Astrocyte (in vitro differentiated cells and primary cell): ENCODE results near the gene OR2S2. TPM values are rescaled to one million over a fixed set of nuclear protein-coding genes. Genes with fewer than 3 reads are reported as not detected.

ENCODE experiments used
- DNase-seq: peaks from one replicate; pipeline ENCODE4 v3.0.0-alpha.2; 2010; ENCODE audit warnings: low read depth
- FAIRE-seq: peaks from 2 replicates; lab custom pipeline; 2011; peaks lifted over from hg19 to GRCh38; lab: Jason Lieb, UNC
- H2AFZ ChIP-seq: 2 replicates; pipeline ENCODE4 v1.6.0; 2012; ENCODE audit warnings: low read depth, low read length, inconsistent platforms
- H3K27ac ChIP-seq: 2 replicates; pipeline ENCODE4 v1.5.1; 2011; ENCODE audit warnings: low read depth, low read length, inconsistent platforms
- H3K27me3 ChIP-seq: 2 replicates; pipeline ENCODE4 v1.6.0; 2011; ENCODE audit warnings: low read length, inconsistent platforms; ENCODE audit not compliant: insufficient read depth
- H3K36me3 ChIP-seq: 2 replicates; pipeline ENCODE4 v1.5.1; 2011; ENCODE audit warnings: low read length, inconsistent platforms; ENCODE audit not compliant: insufficient read depth
- H3K4me1 ChIP-seq: 2 replicates; pipeline ENCODE4 v1.5.1; 2011; ENCODE audit warnings: low read length, inconsistent platforms; ENCODE audit not compliant: insufficient read depth
- H3K4me2 ChIP-seq: 2 replicates; pipeline ENCODE4 v1.6.0; 2012; ENCODE audit warnings: low read length, inconsistent platforms
- H3K4me3 ChIP-seq: 2 replicates; pipeline ENCODE4 v1.5.1; 2011; ENCODE audit warnings: low read depth, mild to moderate bottlenecking, low read length, inconsistent platforms; ENCODE audit not compliant: insufficient read depth
- H3K79me2 ChIP-seq: 2 replicates; pipeline ENCODE4 v1.6.0; 2012; ENCODE audit warnings: mild to moderate bottlenecking, low read length, inconsistent platforms; ENCODE audit not compliant: insufficient read depth
- H3K9ac ChIP-seq: 2 replicates; pipeline ENCODE4 v1.6.0; 2012; ENCODE audit warnings: mild to moderate bottlenecking, low read length, inconsistent platforms
- H3K9me3 ChIP-seq: 2 replicates; pipeline ENCODE4 v1.5.1; 2012; ENCODE audit warnings: low read depth, mild to moderate bottlenecking, low read length, inconsistent platforms; ENCODE audit not compliant: insufficient read depth
- H4K20me1 ChIP-seq: 2 replicates; pipeline ENCODE4 v1.6.0; 2012; ENCODE audit warnings: low read length, inconsistent platforms; ENCODE audit not compliant: insufficient read depth
- H3K27ac Mint-ChIP-seq: one replicate; pipeline ENCODE4 v1.8.0; 2021; ENCODE audit warnings: mild to moderate bottlenecking, mixed read lengths; ENCODE audit not compliant: unreplicated experiment
- H3K27me3 Mint-ChIP-seq: one replicate; pipeline ENCODE4 v1.8.0; 2021; ENCODE audit warnings: low read depth, mixed read lengths; ENCODE audit not compliant: unreplicated experiment
- H3K36me3 Mint-ChIP-seq: one replicate; pipeline ENCODE4 v1.8.0; 2021; ENCODE audit warnings: low read depth, mixed read lengths; ENCODE audit not compliant: unreplicated experiment
- H3K4me1 Mint-ChIP-seq: one replicate; pipeline ENCODE4 v1.8.0; 2021; ENCODE audit warnings: low read depth, mixed read lengths; ENCODE audit not compliant: unreplicated experiment
- H3K4me3 Mint-ChIP-seq: one replicate; pipeline ENCODE4 v1.8.0; 2021; ENCODE audit warnings: mild to moderate bottlenecking, moderate library complexity, mixed read lengths; ENCODE audit not compliant: unreplicated experiment
- H3K9me3 Mint-ChIP-seq: one replicate; pipeline ENCODE4 v1.8.0; 2021; ENCODE audit warnings: mild to moderate bottlenecking, mixed read lengths; ENCODE audit not compliant: unreplicated experiment
- EZH2 ChIP-seq: IDR thresholded peaks from 2 replicates; pipeline ENCODE4 v1.6.1; 2012; ENCODE audit warnings: mild to moderate bottlenecking, low read length, inconsistent platforms; ENCODE audit not compliant: insufficient read depth
- total RNA-seq: library from RNA; stranded (reverse); gene quantifications from 2 replicates; pipeline ENCODE4 v1.2.1, GENCODE V29; 2021
- TF ChIP-seq, protein P1 (sequence below): IDR thresholded peaks from 2 replicates; pipeline ENCODE4 v1.5.1; 2011; ENCODE audit warnings: low read depth, mild to moderate bottlenecking, inconsistent platforms, low read length, moderate library complexity; ENCODE audit not compliant: insufficient read depth

OR2S2 gene
- total RNA-seq, 1 donor from 2014 or later, result not detected

DNA sequence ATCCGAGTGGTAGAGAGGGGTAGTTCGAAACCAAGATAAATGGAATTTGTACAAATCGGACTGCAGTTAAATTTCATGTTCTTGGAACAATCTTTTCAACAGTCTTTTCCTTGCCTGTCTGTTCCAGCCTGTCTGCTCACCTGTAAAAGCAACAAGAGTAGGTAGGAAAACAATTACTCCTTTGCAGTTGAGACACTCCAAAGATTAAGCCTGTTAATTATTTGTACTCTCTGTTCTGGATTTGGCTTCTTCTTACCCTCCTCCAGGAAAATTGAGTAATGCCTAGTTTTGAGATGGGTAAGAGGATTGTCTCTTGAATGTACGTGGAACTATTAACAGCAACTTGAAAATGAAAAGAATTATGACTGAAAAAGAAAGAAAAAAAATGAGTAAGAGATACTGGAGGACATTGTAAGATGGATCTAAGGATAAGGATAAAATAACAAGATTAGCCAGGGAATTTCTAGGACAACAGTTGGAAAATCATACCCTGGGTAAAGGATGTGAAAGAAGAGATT is 24.3 kb downstream of the OR2S2 start:
- Histone ChIP-seq H2AFZ (no peak overlapping the region), H3K4me2 (no peak overlapping the region), H3K4me1 (peaks cover 28% of the 10 kb centered on the region), H3K36me3 (no peaks in the 10 kb centered on the region), H3K27ac (no peak overlapping the region), H3K27me3 (no peaks in the 10 kb centered on the region), H3K9ac (no peak overlapping the region), H3K9me3 (no peaks in the 10 kb centered on the region), H3K4me3 (no peak overlapping the region), H4K20me1 (no peaks in the 10 kb centered on the region), H3K79me2 (no peaks in the 10 kb centered on the region)
- FAIRE-seq, result peak; percentile 59
- Mint-ChIP-seq H3K4me1 (peaks cover 22% of the 10 kb centered on the region), H3K27me3 (no peaks in the 10 kb centered on the region), H3K4me3 (no peak overlapping the region), H3K9me3 (no peaks in the 10 kb centered on the region), H3K27ac (no peak overlapping the region), H3K36me3 (no peaks in the 10 kb centered on the region)
- no peak for TF ChIP-seq EZH2
- TF ChIP-seq, protein P1, sequence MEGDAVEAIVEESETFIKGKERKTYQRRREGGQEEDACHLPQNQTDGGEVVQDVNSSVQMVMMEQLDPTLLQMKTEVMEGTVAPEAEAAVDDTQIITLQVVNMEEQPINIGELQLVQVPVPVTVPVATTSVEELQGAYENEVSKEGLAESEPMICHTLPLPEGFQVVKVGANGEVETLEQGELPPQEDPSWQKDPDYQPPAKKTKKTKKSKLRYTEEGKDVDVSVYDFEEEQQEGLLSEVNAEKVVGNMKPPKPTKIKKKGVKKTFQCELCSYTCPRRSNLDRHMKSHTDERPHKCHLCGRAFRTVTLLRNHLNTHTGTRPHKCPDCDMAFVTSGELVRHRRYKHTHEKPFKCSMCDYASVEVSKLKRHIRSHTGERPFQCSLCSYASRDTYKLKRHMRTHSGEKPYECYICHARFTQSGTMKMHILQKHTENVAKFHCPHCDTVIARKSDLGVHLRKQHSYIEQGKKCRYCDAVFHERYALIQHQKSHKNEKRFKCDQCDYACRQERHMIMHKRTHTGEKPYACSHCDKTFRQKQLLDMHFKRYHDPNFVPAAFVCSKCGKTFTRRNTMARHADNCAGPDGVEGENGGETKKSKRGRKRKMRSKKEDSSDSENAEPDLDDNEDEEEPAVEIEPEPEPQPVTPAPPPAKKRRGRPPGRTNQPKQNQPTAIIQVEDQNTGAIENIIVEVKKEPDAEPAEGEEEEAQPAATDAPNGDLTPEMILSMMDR, result no peak
- no peak for DNase-seq

DNA sequence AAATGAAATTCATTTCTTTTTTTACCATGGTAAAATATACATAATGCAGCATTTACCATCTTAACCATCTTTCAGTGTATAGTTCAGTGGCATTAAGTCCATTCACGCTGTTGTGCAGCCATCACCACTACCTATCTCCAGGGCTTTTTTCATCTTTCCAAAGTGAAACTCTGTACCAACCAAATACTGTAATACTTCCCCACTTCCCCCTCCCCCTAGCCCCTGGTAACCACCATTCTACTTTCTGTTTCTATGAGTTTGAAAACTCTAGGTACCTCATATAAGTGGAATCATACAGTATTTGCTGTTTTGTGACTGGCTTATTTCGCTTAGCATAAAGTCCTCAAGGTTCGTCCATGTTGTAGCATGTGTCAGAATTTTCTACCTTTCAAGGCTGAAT is 25.2 kb downstream of the OR2S2 start:
- FAIRE-seq (no peak), DNase-seq (no peak)

DNA sequence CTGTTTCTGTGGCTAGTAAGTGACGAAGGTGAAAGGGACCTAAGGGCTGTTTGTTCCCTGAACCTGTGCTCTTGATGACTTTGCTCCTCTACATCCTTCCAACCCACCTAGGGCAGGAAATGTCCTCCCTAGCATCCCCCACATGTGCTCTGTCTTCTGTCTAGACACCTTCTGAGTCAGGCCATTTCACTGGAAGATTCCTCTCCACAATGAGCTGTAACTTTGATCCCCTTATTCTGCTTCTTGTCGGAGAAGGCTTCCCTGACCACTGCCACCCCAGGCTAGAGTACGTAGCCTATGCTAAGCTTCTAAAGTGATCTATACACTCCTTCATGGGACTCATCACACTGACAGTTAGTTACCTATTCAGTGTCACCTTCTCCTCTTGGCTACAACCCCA is 27.0 kb downstream of the OR2S2 start:
- Histone ChIP-seq H3K9me3 (no peaks in the 10 kb centered on the region), H3K4me2 (no peak overlapping the region), H3K27ac (no peak overlapping the region), H3K9ac (no peak overlapping the region), H3K27me3 (no peaks in the 10 kb centered on the region), H3K4me1 (peaks cover 11% of the 10 kb centered on the region), H2AFZ (peak overlapping the region; percentile 35), H3K36me3 (no peaks in the 10 kb centered on the region), H4K20me1 (no peaks in the 10 kb centered on the region), H3K4me3 (no peak overlapping the region), H3K79me2 (no peaks in the 10 kb centered on the region)
- FAIRE-seq (peak; percentile 69), DNase-seq (peak; percentile 37)
- Mint-ChIP-seq H3K4me3 (no peak overlapping the region), H3K36me3 (no peaks in the 10 kb centered on the region), H3K27me3 (no peaks in the 10 kb centered on the region), H3K4me1 (peaks cover 15% of the 10 kb centered on the region), H3K27ac (no peak overlapping the region), H3K9me3 (no peaks in the 10 kb centered on the region)
- TF ChIP-seq EZH2, result no peak
- TF ChIP-seq, protein P1, result no peak

More for the DNA sequence above, 25.2 kb downstream of the OR2S2 start:
- peaks cover 28% of the 10 kb centered on the region for H3K4me1 ChIP-seq
- no peak overlapping the region for H3K4me3 ChIP-seq
- H3K9me3 ChIP-seq, result no peaks in the 10 kb centered on the region
- Mint-ChIP-seq H3K27ac (no peak overlapping the region), H3K27me3 (no peaks in the 10 kb centered on the region), H3K4me1 (peaks cover 22% of the 10 kb centered on the region), H3K36me3 (no peaks in the 10 kb centered on the region), H3K9me3 (no peaks in the 10 kb centered on the region), H3K4me3 (no peak overlapping the region)
- H3K27ac ChIP-seq, result no peak overlapping the region
- no peaks in the 10 kb centered on the region for H4K20me1 ChIP-seq
- H3K36me3 ChIP-seq, result no peaks in the 10 kb centered on the region
- no peak overlapping the region for H2AFZ ChIP-seq
- TF ChIP-seq EZH2, result no peak
- TF ChIP-seq, protein P1, result no peak
- H3K27me3 ChIP-seq, result no peaks in the 10 kb centered on the region
- no peak overlapping the region for H3K9ac ChIP-seq
- H3K4me2 ChIP-seq, result no peak overlapping the region
- H3K79me2 ChIP-seq, result no peaks in the 10 kb centered on the region
